GM21825 (cell line): ENCODE data around the gene MAGOH.

Experiments
- ATAC-seq: cut with Tn5 transposase; IDR thresholded peaks from one replicate; pipeline ENCODE4 v1.9.1; 2021; ENCODE audit warnings: mild to moderate bottlenecking, moderate library complexity; ENCODE audit not compliant: unreplicated experiment

The MAGOH gene

DNA sequence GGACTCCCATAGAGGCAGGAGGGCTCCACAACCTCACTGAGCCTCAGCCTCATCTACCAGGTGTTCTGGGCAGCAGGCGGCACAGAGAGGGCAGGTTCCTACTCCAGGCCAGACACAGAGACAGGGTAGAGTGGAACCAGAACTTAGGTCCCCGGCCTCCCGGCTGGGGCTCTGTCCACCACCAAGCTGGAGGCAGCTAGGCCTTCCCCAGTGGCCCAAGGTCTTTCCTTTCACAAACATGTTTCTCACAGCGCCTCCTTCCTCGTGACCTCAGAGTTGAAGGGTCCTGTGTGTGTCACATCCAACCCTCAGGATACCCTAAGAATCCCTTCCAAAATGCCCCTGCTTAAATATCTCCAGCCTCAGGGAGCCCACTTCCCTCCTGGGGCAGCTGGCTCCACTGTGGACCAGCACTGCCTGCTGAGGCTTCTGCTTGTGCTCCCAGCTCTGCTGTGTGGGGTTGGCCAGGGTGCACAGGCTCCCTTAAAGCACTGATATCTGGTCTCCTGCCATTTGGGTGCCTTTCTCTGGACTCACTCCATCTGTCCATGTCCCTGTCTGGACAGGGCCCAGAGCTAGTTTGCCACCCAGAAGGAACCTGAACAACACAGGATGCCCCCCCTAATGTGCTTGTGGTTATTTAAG lies 33.2 kb upstream of the MAGOH start:
- no peak for ATAC-seq

GRCh38 chr1:53270873-53271272 lies 32.6 kb upstream of the MAGOH start:
- ATAC-seq: no peak

- ATAC-seq: no peak
These were observed 31.8 kb upstream of the MAGOH start for GRCh38 chr1:53270107-53270506.

- ATAC-seq: no peak
These were observed 29.4 kb upstream of the MAGOH start for GRCh38 chr1:53267761-53268160.

- no peak for ATAC-seq
These were observed 27.7 kb upstream of the MAGOH start for GRCh38 chr1:53266038-53266437.

DNA sequence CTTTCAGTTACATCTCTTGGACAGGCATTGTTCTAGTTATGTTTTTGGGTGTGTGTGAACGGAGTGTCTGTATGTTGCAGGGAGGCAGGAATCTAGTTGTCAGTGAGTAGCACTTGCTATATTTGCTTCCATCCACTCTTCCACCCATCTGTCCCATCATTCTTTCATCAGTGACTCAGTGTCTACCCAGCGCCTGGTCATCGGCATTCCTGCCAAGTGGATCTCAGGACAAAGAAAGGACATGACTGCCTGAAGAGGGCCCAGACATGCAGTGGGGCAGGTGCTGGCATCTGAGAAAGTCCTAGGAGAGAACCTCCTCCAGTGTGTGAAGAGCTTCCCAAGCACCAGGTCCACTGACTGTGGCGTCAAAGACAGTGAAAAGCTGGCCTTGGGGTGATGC lies 27.3 kb upstream of the MAGOH start:
- no peak for ATAC-seq

GRCh38 chr1:53264048-53264447 lies 25.7 kb upstream of the MAGOH start:
- no peak for ATAC-seq

GRCh38 chr1:53262000-53262399 lies 23.7 kb upstream of the MAGOH start:
- no peak for ATAC-seq

DNA sequence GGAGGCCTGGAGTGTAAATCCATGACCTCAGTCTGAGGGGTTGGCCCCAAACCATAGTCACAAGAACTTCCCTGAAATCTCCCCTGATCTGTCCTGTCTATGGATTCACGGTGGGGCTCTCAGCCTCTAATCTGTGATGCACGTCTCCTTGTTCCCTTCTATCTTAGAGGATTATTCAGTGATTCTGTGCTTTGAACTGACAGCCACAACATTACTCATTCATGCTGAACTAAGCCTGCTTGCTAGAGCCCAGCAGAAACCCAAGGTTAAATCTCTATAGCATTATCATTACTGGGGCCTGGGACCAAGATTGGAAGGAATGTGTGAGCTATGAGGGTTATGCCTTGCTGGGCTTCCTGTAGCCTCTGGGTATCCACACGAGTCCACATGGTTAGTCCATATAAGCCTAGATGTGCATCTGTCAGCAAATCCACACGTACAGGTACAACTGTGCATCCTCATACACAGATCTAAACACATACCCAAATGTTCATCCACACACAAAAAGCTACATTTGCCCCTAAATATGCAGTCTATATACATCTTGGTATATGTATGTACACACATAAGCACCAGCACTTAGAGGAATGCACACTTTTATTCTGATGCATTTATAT lies 22.4 kb upstream of the MAGOH start:
- no peak for ATAC-seq

- ATAC-seq: no peak
These were observed 21.6 kb upstream of the MAGOH start for GRCh38 chr1:53259932-53260331.

- no peak for ATAC-seq
These were observed 19.9 kb upstream of the MAGOH start for GRCh38 chr1:53258216-53258615.

DNA sequence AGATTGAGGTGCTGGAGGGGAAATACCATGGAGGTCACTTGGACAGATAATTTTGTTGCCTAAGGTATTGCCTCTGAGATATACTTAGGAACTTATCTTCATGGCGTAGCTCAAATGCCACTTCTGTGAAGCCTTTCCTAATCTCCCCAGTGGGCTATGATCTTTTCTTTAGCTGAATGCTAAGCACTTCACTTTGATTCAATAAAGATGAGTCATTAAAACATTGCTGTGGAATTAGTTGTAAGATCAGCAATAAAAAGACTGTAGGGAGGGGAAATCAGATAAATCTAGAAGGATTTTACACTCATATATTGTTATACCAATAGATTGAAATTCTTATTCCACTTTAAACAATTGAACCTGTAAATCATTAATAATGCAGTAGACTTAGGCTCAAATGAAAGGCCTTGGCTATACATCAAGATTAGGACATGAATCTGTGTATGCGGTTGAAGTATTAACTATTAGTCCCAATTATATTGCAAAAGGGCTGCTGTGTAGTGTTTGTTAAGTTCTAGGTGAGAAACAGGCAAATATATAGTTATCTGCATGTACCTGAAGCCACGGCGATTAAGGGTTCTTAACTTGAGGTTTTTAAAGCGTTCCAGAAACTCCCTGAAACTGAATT lies 19.2 kb upstream of the MAGOH start:
- no peak for ATAC-seq

DNA sequence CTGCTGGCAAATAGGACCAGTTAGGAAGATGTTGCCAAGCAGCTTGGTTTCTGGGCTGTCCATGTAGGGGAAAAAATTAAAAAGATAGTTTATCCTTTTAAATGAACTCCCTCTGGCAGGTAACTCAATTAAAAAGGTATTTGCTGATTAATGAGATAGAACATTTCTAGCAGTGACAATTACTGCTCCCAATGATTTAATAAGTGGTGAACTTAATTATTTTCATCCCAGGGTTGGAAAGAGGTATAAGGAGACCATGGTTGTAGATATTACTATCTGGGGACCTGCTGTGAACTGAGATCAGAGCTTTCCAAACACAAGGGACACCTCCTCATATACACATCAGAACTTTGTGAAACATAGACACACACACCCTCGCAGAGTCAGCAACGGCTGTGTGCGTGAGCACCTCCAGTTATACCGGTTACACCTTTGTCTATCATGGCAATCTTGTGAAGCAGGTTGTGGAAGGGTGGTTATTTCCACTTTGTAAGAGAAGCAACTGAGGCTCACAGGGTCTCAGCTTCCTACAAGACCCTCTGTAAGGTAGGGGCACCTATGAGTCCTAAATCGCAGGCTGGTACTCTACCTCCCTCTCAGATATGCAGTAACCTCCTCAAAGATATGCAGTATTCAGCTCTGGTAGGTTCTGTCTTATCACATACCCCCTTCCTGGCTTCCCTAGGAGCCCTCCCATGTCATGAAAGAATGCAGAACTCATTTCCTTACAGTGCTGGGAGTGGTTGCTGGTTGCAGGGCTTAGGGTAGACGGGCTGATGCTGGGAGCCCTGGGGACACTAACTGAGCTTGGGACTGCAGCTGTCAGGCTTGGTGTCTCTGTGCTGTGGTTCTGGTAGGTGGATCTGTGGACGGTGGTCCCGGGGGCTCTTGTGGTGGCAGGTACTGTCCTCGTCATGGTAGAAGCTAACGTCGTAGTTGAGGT lies 18.5 kb upstream of the MAGOH start:
- ATAC-seq: no peak

- ATAC-seq: no peak
These were observed 16.7 kb upstream of the MAGOH start for GRCh38 chr1:53255031-53255430.

DNA sequence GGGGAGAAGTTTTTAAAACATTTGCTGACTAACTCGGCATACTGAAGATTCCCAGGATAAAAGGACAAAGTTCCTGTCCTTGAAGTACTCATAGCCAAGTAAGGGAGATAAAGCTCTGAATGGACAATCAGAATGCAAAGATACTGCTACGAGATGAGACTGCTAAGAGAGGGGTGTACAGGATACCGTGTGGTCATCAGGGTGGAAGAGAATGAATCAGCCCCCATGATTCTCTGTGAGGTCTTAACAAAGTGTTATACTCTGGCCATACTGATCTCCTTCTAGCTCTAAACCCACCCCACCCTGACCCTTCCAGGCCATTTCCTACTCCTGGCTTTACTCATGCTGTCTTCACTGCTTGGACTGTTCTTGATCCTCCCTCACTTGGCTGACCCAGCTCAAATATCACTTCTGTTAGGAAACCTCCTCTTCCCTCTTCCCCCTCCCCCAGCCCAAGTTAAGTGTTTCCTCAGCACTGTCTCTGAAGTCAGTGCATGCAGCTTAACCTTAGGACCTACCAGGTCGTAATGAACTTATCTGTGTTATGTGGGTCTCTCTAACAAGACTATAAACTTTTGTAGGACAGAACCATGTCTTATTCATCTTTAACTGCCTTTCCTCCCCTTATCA lies 15.8 kb upstream of the MAGOH start:
- ATAC-seq: no peak

DNA sequence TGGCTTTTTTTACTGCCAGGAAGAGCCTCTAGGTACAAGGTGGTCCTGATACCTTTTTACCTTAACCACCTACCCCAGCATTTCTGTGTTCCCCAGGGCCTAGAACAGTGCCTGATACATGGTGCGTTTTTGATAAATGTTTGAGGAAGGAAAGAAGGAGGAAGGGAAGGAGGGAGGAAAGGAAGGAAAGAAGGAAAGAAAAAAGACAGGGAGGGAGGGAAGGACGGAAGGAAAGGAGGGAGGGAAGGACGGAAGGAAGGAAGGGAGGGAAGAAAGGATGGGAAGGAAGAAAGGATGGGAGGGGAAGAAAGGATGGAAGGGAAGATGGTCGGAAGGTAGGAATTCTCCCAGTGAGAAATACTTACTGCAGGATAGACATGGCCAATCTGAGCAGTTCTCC lies 12.0 kb upstream of the MAGOH start:
- no peak for ATAC-seq

DNA sequence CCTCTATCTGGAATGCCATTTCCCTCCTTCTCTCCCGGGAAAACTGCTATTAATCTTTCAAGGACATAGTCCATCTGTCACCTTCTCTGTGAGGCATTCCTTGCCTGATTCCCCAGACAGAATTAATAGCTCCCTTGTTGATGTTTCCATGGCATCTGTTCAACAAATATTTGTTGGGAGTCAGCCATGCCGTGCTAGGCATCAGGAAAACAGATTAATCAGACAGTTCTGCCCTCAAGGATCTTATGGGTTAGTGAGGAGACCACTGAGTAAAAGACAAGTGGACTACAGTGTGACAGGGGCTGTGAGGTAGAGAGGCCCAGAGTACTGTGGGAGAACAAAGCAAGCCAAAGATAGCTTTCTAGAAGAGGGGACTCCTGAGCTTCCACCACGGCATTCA lies 11.4 kb upstream of the MAGOH start:
- no peak for ATAC-seq

- ATAC-seq: no peak
These were observed 8.2 kb upstream of the MAGOH start for GRCh38 chr1:53246261-53247134.

GRCh38 chr1:53244141-53244540 lies 5.8 kb upstream of the MAGOH start:
- ATAC-seq: no peak

DNA sequence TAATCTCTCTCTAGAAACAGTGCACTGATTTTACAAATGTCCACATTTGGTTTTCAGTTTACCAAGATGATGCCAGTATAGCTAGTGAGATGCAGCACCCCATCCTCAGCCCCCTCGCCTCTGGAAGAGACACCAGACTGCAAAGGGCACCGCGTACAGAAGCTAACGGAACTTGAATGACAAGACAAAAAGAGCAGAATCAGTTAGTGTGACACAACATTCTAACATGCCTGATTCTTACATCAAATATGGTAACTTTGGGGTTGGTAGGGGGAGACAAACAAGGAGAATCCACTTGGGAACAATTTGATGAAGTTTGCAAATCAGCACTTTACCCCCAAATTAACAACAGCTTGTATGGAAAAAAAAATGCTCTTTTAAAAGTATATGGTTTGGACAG lies 4.1 kb upstream of the MAGOH start:
- no peak for ATAC-seq
